HK-2 (cell line): ENCODE results near the gene OMP.

ENCODE experiments used
- DNase-seq: peaks from one replicate; pipeline ENCODE4 v3.0.0-alpha.2; 2018; ENCODE audit not compliant: unreplicated experiment

Gene OMP

DNA sequence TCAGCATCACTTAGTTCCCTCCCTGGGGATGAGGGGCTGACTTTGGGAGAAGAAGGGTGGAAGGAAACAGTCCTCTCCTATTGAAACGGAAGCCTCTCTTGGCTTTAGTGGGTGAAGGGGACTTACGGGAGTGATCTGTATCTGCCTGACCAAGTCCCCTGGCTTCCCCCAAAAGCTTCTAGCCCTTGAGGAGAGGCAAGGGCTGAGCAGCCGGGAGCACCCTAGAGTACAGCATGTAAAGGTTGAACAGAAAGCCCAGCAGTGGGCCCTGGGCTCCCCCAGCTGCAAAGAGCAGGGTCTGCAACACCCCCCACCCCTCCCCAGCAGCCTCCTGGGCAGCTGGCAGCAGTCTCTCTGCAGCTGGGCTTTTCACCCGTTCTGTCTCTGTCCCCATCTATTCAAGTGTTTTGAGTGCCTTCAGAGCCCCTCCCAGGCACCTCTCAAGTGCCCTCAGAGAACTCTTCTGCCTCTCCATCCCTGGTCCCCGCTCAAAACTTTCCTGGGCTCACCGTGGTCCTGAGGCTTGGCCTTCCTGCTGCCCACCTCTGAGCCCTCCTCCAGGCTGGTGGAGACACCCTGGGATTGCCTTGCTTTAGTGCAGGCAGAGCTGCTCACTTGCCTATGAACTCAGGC is 33.2 kb upstream of the OMP start:
- no peak for DNase-seq

DNA sequence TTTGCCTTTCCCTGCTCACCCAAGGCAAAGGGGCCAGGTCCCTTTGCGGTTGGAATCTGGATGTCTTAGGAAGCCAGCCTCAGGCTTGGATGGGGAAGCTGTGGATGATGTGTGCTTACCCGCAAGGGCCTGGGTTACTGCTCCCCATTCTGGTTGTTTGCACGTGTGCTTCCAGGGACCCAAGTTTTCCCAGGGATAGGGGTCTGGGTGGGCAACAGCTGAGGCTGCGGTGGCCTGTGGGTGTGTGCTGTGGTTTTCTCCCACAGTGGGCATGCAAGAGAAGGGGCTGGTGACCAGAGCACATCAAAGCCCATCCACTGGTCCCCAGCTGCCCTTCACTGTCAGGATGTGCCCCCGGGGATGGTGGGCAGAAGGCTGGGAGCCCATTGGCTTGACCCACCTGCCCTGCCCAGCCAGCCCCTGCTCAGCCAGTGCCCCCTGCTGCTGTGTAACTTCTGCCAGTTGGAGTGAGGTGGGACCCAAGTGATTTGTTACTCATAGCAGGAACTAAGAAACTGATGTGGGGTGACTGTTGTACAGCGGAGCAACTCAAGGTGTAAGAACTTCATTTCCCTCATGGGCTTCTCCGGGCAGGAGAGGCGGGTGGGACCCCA is 32.6 kb upstream of the OMP start:
- DNase-seq, result no peak

DNA sequence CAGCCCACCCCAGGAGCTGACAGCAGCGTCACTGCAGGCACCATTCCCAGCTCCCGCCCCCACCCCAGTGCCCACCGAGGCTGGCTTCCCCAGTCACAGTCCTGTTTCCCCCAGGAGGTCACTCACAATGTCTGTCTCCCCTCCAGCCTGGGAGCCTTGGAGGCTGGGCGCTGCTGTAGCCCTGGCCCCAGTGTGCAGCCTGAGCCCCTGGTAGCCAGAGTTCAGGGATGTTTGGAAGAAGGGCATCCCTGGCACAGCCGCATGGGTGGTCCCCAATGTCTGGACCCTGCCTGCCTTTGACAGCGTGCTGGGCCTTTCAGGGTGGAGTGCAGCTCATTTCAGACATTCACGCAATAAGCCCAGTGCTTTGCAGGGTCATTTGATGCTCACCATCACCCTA is 31.6 kb upstream of the OMP start:
- no peak for DNase-seq

- DNase-seq, result no peak
These were observed 30.7 kb upstream of the OMP start for GRCh38 chr11:77071671-77072605.

DNA sequence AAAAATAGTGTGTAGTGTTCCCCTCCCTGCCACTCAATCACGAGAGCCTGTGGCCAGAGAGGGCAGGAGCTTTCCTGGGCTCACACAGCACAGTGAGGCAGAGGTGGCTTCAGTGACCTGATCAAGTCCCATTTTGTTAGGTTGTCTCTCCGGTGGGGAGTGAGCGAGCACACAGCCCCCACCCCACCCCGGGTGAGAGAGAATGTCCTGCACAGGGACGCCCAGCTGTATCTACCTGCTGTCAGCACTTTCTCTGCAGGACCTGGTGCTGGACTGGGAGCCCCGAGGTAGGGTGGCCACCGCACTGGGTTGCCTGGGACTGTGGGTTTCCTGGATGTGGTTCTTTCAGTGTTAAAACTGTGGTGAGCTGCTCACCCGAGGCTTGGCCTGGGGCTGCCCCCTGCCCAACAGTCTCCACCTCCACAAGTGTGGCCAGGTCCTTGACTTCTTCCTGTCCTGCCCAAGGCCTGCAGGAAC is 29.8 kb upstream of the OMP start:
- DNase-seq, result no peak

- DNase-seq, result peak; percentile 71
These were observed 29.2 kb upstream of the OMP start for GRCh38 chr11:77073328-77074001.

- no peak for DNase-seq
These were observed 28.4 kb upstream of the OMP start for GRCh38 chr11:77074205-77074604.

GRCh38 chr11:77074626-77075221 is 27.9 kb upstream of the OMP start:
- no peak for DNase-seq

GRCh38 chr11:77075425-77075905 is 27.2 kb upstream of the OMP start:
- DNase-seq, result no peak

GRCh38 chr11:77079666-77080065 is 23.0 kb upstream of the OMP start:
- no peak for DNase-seq

DNA sequence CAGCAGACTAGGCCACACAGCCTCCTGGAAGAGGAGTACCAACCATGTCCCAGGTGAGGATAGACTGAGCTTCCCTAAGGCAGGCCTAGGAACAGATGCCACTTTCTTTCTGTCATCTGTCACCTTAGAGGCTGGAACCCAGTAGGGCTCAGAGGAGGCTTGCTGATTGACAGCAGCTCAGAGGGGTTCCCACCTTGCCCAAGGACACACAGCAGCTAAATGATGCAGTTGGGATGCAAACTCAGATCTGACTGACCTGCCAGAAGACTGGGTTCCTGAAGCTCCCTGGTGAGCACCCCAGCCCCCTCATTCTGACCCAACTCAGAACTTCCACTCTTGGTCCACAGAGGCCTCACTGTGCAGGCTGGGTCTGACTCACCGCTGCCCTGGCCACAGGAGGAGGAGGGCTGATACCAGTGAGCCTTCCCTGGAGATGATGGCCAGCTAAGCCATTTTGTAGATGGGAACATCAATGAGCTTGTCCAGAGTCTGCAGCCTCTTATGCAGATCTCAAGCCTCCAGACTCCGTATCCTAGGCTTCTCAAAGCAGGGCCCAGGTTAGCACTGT is 21.9 kb upstream of the OMP start:
- no peak for DNase-seq

GRCh38 chr11:77081381-77081851 is 21.2 kb upstream of the OMP start:
- DNase-seq, result no peak

GRCh38 chr11:77081976-77082836 is 20.4 kb upstream of the OMP start:
- DNase-seq, result no peak

GRCh38 chr11:77082838-77083565 is 19.6 kb upstream of the OMP start:
- DNase-seq, result no peak

GRCh38 chr11:77083566-77084245 is 18.9 kb upstream of the OMP start:
- no peak for DNase-seq

DNA sequence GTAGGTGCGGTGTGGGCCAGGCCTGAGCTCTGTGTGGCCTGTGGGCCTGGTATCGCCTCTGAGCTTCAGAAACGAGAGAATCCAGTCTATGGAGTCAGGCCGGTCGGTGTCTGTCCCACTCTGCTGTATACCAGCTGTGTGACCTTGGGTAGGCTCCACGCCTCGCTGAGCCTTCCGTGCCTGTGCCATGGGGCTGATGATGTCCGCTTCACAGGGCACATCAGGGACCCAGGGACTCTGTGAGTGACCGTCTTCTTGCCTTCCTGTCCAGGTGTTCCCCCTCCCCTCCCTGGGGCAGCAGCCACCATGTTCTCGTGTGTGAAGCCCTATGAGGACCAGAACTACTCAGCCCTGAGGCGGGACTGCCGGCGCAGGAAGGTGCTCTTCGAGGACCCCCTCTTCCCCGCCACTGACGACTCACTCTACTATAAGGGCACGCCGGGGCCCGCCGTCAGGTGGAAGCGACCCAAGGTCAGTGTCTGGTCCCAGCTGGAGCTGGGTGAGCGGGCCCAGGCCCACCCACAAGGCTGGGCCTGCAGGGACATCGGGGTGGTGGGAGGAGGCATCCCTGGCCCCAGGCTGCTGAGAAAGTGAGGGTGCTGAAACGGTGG is 18.0 kb upstream of the OMP start:
- DNase-seq, result no peak

- DNase-seq, result no peak
These were observed 17.0 kb upstream of the OMP start for GRCh38 chr11:77085652-77086051.
